NCI-H1436 (cell line): Measurements from ENCODE around the gene KCNA10.

ENCODE experiments used
- DNase-seq: peaks from one replicate; lab custom pipeline; 2025; lab: John Stamatoyannopoulos, UW

The KCNA10 gene

DNA sequence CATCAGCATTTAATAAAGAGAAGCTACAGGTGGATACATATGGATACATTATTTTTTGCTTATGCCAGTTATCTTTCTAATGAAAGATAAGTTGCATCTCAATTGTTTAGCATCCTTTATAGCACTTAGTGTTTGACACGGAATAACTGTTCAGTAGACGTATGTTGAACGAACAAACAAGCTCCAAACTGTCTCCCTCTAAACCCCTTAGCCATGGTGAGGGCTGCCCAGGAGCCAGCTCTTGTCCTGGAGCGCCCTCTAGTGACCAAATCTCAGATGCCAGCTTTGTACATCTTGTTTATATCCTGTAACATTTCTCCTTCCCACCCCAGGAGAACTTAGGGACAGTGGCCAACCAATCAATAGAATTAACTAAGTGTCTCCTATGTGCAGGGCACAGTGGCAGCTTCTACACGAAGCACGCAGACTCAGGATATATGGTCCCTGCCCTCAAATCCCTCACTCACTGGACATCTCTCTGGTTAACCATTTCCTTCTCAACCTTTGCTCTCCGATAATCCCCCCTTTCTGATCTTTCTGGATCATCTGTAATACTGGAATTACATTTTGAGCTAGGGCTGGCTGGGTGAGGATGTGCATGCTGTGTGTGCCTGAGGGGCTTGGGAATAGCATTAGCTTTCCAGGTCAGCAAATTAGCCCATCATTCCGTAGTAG is 22.9 kb downstream of the KCNA10 start:
- peak; percentile 73 for DNase-seq

DNA sequence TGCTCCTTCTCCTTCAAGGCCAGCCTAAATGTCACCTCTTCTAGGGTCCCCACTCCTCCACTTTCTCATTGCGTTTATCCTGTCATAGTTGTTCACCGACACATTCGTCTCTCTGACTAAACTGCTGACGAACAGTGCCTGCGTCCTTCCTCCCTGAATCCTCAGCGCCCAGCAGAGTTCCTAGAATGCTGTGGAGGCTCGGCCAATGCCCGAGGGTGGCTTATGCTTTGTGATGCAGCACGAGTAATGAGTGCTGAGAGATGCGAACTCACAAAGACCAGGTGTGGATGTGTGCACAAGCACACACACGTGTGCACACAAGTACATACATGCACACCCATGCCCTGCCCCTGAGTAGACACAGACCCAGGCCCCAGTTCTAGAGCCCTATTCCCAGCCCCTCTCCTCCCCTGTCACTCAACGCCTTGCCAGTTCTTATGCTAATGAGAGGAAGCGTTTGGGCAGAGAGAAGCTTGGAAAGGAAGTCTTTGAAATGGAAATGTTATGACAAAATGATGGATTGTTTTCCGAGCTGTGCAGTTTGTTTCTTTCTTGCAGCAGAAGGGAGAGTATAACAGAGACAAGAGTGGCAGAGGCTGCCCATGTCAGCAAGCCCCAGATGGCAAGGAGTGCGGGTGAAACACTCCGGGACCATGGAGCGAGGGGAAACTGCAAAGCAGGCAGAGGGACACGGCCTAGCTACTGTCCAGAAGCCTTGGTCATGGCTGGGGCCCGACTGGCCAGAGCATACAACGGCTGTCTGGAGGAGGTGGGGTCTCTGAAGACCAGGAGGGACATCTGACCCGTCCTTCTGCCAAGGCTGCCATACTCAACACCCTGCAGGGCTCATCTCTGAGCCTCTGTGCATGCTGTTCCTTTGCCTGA is 24.2 kb downstream of the KCNA10 start:
- no peak for DNase-seq

DNA sequence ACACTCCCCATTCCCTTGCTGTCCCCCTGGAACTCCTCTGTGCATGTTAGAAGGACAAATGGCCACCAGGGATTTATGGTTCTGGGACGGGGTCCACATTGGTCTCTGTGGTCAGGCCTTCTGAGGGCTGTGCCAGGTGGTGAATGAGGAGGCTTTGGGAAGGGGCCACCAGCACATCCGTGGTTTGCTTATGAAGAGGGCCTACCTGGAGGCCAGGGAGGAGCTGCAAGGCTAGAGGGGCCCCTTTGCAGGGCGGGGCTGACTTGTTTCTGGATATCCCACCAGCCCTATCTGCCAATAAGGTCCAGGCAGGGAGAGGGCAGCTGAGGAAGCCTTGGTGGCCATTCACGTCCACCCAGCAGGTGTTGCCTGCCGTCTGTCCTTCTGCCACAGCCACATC is 24.9 kb downstream of the KCNA10 start:
- no peak for DNase-seq

DNA sequence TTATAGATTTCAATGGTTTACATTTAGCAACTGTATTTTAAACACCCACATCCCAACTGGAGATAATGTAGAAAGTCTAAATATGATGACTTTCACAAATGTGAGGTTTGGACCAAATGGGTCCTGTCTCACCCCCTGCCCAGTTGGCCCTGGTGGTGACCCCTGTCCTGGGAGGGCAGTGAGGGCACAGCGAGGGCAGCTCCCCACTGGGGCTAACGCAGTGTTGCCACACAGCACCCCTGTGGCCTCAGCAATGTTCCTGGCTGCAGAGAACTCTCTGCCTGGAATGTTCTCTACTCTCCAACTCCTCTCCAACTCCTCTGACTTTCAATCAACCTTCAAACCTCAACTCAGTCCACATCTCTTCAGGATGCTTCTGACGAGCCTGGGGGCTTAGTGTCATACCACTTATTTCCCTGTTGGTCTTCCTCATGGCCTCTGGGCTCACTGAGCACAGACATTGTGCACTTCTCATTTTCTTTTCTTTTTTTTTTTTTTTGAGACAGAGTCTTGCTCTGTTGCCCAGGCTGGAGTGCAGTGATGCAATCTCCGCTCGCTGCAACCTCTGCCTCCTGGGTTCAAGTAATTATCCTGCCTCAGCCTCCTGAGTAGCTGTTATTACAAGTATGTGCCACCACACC is 25.8 kb downstream of the KCNA10 start:
- no peak for DNase-seq

DNA sequence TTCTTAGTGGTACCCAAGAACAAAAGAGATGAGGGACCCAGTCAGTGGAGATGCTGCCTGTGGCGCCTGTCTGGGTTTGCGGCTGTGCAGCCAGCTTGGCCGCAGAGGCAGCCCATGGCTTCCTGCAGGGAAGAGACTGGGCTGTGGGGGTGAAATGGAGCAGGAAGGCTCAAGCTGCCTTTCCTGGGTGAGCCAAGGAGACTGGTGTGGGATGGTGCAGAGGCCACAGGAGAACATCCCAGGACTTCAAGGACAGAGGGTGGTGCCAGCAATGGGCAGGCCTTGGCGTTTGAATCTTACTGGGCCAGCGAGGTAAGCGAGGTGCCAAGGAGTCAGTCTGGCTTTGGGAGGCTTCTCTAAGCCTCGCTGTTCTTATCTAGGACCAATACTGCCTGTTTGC is 26.4 kb downstream of the KCNA10 start:
- DNase-seq, result no peak

DNA sequence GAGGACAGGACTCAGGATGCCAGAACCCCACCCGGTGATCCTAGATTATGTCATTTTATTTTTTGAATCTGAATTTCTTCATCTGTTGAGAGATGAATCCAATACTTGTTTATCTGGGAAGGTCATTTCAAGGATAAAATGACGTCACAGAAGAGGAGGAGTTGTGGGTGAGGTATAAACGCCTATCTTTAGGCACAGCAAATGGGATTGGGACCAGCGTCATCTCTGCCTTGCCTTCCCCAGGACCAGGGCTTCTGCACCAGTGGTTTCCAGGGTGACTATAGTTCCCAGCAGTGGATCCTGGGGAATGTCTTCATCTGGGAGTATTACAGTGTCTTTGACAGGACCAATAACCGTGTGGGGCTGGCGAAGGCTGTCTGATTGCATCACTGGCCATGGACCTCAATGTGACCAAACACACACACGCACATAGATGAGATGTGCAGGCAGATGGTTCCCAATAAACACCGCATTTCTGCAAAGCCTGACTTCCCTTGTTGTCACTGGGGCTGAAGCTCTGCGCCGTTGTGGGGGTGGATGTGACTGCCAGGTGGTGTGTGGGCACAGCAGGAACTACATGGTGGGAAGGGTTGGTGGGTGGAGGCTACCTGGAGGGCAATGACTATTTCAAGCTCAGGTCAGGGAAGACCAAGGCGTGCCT is 28.1 kb downstream of the KCNA10 start:
- no peak for DNase-seq

DNA sequence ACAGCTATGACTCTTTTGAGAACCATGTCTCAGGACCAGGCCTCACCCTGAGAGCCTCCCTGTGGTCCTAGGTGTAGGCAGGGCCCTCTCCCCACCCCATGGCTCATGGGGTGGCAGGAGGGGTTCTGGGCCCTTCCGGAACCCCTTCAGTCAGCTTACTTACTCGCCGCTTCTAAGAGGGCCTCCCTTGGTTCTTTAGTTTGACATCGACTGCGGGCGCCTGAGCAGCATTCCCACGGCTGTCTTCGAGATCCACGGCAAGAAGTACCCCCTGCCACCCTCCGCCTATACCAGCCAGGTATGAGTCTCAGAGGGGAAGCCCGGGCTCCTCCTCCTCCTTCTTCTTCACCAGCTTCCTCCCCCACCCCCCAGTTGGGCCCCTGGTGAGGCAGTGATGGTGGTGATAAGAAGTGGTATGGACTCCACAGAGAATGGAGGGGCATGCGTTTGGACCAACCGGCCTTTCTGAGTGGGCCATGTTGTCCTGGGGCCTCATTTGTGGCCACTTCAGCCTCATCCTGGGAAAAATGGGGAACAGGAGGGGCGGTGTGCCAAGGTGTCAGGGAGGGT is 28.9 kb downstream of the KCNA10 start:
- DNase-seq, result no peak

DNA sequence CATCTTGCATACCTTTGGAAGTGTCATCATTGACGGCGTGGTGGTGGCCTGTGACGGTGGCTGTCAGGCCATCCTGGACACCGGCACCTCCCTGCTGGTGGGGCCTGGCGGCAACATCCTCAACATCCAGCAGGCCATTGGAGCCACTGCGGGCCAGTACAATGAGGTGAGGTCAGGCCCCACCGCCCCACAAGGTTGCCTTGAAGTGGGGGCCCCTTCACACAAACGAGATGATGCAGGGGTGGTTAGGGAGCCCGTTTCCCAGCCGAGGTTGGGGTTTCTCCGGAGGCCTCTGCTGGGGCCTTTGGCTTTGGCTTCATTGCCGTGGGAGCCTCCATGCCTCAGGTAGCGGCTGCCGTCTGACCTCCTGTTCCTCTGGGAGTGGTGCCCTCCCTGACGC is 29.6 kb downstream of the KCNA10 start:
- no peak for DNase-seq

DNA sequence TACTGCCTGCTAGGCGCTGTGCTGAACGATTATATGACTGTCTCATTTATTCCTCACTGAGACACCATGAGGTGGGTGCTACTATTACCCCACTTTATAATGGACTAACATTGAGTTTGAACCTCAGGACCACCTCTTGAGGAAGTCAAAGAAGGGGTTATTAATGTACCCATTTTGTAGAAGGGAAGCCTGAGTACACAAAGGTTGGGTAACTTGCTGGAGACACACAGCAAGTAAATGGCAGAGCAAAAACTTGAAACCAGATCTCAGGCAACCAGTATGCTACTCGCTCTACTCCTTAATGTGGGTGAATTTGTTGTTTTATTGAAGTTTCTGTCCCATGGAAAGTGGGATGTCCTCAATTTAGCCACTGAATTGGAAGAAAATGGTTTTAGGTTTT is 30.1 kb downstream of the KCNA10 start:
- DNase-seq, result no peak

DNA sequence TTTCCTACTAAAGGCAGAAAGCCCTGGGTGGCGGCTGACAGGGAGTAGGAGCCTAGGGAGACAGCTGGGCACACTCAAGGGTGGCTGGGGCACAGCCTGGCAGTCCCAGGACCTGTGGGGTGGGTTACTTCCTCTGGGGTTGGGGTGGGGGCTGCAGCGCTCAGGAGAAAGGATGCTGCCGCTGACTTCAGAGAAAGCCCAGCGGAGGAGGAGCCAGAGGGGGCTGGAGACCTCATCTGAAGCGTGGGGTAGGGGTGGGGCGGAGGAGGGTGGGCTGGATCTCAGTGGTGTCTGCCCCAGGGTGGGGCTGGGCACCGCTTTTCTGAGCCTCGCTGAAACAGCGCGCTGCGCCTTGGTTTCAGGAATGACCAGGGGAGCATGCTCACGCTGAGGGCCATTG is 30.8 kb downstream of the KCNA10 start:
- no peak for DNase-seq

DNA sequence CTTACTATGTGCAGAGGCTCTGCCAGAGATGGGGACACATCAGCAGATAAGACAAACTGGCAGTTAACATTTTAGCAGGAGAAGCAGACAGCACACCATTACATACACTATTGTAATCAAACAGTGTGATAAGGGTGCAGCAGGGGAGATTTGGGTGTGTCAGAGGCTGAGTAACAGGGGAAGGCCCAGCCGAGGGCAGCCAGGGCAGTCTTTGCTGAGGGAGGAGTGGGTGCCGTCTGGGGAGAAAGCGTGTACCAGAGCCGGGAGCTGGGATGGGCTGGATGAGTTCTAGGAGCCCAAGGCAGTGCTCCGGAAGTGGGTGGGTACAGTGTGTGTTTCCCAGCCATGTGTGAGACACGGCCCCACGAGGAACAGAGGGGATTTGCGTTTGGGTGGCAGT is 31.2 kb downstream of the KCNA10 start:
- no peak for DNase-seq

DNA sequence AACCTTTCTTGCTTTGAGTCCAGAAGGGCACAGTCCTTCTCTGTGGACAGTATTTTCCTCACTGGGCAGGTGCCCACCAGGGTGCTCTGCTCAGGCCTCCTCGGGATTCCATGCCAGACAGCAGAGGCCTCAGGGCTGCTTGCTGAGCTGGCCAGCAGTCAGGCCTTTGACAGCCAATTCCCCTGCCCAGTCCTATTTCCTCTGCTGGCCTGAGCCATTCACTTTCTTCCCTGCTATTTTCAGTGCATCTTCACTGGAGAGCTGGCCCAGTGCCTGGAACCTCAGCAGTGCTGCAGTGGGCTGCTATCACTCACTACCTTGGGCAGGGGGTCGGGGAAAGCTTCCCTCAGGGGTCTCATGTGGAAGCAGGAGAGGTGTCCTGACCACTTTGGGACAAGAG is 33.2 kb downstream of the KCNA10 start:
- no peak for DNase-seq

DNA sequence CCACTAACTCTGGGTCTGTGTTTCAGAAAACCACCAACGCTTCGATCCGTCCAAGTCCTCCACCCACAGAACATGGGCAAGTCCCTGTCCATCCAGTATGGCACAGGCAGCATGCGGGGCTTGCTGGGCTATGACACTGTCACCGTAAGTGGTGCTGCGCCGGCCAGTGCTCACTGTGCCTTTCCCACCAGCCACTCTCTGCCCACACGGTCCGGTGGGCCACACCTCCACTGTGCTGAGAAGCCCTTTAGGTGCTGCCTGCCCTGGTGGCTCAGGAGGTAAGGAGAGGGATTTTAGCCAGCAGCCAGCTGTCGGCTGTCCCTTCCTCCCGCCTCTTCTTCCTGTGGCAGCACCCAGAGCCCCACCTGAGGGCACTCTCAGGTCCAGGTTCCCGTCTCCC is 34.2 kb downstream of the KCNA10 start:
- no peak for DNase-seq

DNA sequence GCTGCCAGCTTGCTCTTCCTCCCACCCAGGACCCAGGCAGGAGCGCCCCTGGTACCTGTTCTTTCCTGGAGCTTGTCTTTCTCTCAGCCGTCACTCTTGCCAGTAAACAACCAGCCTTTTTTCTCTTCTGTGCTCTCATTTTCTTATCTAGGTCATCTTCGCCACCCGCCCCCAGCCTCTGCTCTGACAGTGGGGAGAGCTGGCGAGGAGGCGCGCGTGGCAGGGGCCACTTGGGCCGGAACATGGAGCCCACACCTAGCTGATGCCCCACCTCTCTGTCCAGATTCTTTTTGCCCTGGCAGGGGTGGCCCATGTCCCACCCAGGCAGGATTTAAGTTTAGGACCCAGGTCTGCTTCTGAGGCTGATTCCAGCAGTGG is 35.7 kb downstream of the KCNA10 start:
- DNase-seq, result no peak

DNA sequence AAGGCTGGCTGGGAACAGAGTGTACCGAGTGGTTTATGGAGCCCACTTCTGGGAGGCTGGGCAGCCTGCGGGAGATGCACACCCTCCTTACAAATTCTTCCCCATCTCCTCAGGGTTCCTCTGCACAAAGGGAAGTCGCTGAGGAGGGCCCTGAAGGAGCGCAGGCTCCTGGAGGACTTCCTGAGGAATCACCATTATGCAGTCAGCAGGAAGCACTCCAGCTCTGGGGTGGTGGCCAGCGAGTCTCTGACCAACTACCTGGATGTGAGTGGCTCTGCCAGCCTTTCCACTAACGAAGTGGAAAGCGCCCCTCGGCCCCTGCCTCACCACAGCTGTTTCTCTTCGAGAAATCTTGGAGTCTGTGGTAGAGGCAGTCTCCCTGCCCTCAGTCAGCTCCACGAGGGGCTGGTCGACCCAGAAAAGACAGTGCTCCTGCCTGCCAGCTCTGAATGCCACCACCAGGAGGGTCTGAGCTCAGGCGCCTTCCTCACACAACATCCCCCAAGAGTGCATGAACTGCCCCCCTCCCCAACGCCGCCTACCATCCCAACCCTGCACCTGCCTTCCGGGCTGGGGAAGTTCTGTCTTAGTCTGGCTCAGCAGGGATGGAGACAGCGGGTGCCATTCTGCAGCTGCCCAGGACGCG is 36.2 kb downstream of the KCNA10 start:
- no peak for DNase-seq

DNA sequence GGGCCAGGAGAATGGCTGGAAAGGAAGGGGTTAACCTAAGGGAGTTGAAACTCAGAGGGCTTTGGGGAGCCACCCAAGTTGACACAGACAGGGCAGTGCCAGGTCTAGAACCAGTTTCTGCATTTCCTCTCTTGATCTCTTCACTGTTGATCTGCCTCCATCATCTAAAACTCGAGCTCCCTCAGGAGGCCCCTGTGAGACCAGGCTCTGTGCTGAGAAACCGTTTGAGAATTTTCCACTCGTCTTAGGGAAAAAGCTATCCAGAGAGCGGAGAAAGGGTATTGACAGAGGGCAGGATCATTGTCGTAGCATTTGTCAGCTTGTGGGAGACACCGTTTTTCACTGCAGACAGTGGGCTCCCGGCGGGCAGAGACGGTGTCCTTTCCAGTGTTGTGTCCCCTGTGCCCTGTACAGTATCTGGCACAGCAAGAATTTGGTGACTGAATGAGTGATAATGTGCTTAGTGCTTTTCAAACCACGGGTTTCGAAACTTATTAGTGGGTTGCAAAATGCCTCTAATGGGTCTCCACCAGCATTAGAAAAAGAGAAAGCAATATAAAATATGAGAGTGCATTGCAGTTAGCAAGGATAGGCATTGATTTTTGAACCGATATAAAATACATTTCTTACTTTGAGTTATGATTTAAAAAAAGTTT is 36.9 kb downstream of the KCNA10 start:
- DNase-seq, result no peak

DNA sequence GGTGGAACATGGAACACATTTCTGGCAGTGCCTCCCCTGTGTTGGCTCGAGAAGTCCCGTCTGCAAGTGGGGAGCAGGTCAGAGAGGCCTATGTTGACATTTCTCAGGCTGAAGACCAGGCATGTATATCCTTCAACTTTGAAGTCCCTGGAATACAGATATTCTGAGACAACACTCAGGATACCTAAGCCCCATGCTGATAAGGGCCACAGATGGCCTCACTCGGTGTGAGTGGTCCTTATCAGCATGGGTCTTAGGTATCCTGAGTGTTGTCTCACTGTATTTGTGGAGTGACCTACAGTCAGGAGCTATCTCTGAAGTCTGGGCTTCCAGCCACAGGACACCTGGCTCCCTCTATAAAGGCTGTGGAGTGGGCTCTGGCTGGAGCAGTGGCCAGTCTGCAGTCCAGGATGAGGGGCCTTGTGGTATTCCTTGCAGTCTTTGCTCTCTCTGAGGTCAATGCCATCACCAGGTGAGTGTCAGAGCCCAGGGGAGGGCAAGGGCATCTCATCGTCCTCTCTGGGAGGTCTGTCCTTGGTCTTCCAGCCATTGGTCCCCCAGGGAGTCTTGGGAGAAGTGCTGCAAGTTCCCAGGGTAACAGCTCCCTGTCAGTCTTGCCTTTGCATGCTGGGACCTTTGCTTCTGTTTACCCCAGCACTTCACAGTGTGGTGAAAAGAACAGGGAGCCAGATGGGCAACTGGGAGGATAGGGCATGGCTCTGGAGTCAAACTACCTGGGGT is 38.4 kb downstream of the KCNA10 start:
- DNase-seq, result no peak

DNA sequence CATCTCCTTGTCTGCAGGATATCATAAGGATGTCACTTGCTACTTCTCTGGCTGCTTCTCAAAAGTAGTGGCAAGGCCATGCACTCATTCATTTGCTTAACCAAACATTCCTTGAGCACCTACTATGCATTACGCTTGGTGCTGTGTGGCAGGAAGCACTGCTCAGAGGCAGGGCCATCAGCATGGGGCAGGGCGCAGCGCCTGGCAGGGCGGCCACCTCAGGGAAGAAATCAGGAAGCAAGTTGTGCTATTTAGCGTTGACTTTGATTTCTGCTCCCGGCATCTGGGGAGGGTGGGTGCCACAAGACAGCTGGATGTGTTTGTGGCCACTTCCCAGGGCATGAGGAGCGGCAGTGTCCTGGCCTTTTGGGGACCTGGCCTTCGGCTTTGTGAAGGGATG is 40.1 kb downstream of the KCNA10 start:
- no peak for DNase-seq

DNA sequence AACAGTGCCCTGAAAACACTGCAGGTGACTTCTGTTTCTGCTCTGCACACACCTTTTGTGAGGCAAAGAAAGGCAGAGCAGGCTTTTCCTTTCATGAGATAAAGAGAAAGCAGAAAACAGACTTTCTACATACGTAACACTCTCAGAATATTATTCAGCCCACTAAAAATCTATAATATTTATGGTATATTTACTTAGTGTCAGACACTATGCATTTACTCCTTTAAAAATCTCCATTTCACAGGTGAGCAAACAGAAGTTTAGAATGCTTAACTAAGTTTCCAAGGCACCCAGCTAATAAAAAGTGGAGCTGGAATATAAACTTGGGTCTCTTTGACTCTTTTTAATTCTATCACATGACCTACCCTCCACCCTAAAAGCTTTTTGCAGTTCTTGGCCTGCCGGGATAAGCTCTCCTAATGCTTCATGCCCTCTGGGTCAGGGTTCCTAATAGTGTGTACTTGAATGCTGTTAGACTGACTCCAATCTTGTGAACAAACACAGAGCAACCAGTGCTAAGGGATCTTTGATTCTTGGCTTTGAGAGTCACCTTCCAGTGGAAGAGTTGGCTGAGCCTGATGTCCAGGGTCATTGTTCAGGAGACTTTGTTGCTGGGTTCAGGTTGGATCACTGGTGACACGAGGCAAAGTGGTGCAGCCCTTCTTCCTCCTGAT is 40.9 kb downstream of the KCNA10 start:
- no peak for DNase-seq

DNA sequence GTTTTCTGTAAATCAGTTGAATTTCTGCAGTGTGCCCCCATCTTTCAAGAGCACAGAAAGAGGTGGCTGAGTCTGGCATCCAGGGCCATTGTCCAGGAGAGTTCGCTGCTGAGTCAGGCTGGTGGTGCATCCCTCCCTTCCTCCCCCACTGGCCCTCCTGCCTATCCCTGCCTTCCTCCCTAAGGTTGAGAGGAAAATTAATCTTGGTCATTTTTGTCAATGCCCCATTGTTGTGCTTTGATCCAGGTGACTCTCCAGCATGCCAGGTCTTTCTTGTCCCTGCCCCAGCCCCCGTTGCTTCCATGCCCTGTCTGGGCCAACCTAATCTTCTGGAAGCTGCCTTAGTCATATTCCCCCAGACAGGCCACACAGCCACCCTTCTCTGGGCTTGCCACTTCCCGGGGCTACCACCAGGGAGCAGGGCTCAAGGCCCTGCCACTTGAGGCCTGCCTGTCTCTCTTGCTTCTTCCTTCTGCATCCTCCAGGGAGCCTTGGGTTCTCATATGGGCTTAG is 41.5 kb downstream of the KCNA10 start:
- DNase-seq, result no peak
